ENCODE data around the gene FOXD4.
"Not testable (repeated sequence)": the region's sequence is repeated elsewhere in the genome, so short reads cannot be mapped to it uniquely, and the experiment has no call there.

DNA sequence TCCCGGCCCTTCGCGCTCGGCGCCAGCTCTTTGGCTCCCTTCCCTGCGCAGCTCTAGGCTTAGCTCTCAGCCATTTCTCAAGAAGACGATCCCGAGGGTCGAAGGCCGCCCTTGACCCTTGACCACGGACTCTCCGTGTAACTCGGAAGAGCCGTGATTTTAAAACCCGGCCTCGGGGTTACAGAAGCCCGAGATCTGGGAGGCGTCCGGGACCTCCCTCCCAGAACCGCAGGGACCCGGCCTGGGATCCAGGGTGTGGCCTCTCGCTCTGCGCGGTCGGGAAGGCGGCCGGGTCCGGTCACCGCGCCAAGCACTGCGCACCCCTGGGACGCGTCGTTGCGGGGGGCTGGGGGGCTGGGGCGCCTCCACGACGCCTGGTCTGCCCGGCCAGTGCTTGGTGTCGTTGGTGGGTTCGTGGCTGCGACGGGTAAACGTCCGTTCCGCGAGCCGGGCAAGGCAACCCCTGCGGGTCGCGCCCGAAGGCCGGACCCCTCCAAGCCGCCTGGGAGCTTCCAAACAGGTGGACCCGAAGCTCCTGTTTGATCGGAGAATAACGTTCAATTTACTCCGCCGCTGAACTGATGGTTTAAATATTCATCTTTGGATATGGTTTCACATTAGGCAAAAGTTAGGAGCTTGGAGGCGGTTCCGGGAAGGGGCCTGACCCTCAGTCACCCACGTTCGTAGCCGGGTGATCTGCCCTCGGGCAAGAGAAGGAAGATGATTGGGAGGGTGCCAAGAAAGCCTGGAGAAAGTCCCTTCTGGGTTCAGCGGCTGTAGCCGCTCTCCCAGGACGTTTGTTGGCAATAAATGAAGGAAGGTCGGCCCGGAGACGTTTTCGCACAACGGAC, 3.7 kb downstream of the FOXD4 start:
- TF ChIP-seq, protein P1, sequence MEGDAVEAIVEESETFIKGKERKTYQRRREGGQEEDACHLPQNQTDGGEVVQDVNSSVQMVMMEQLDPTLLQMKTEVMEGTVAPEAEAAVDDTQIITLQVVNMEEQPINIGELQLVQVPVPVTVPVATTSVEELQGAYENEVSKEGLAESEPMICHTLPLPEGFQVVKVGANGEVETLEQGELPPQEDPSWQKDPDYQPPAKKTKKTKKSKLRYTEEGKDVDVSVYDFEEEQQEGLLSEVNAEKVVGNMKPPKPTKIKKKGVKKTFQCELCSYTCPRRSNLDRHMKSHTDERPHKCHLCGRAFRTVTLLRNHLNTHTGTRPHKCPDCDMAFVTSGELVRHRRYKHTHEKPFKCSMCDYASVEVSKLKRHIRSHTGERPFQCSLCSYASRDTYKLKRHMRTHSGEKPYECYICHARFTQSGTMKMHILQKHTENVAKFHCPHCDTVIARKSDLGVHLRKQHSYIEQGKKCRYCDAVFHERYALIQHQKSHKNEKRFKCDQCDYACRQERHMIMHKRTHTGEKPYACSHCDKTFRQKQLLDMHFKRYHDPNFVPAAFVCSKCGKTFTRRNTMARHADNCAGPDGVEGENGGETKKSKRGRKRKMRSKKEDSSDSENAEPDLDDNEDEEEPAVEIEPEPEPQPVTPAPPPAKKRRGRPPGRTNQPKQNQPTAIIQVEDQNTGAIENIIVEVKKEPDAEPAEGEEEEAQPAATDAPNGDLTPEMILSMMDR (IDR thresholded peaks at IDR 0.05 in 4 of 5, conservative IDR thresholded peaks at IDR 0.05 in 1 of 5), result not testable (repeated sequence)
- TF ChIP-seq POLR2A (IDR thresholded peaks at IDR 0.05), result not testable (repeated sequence)
